IMR-90 (cell line): ENCODE data around the gene ZNF783. TPM values are rescaled to one million over a fixed set of nuclear protein-coding genes. Genes with fewer than 3 reads are reported as not detected.

Experiments used
- ATAC-seq: fragments of 200-7000 bp; cut with Tn5 transposase; 2 replicates; pipeline ENCODE4 v1.9.1; 2020; ENCODE audit warnings: low read depth, mild to moderate bottlenecking, moderate library complexity
- BruUV-seq: library from RNA; stranded (reverse); fragments of 400-500 nt; replicated peaks from 2 replicates; lab custom pipeline; 2021; lab: Mats Ljungman, UMichigan
- CTCF ChIA-PET: fragments of 300-600 bp; formaldehyde crosslinking; extraction: SDS; loops from one replicate; lab custom pipeline; 2021; ENCODE audit warnings: antibody characterized with exemption; lab: Yijun Ruan, JAX
- POLR2A ChIA-PET: fragments of 300-600 bp; sonication (Branson Sonifier 250); formaldehyde crosslinking; loops from one replicate; lab custom pipeline; 2022; ENCODE audit warnings: antibody characterized with exemption; ENCODE audit not compliant: unreplicated experiment; lab: Charles Lee
- DNase-seq: peaks from one replicate; pipeline ENCODE4 v3.0.0; 2013
- H2AFZ ChIP-seq: replicated peaks from 2 replicates; pipeline ENCODE3; 2013; ENCODE audit warnings: low read length, mild to moderate bottlenecking; ENCODE audit not compliant: poor library complexity
- H2AK5ac ChIP-seq: 2 replicates; pipeline ENCODE4 v1.6.1; 2013; ENCODE audit warnings: low read depth, low read length, inconsistent platforms
- H2AK9ac ChIP-seq: replicated peaks from 2 replicates; pipeline ENCODE3; 2013; ENCODE audit warnings: mild to moderate bottlenecking, low read depth, low read length, moderate library complexity; ENCODE audit not compliant: poor library complexity
- H2BK120ac ChIP-seq: 2 replicates; pipeline ENCODE4 v1.6.1; 2013; ENCODE audit warnings: low read depth, low read length, inconsistent platforms
- H2BK15ac ChIP-seq: 3 replicates; pipeline ENCODE4 v1.6.1; 2013; ENCODE audit warnings: low read depth, low read length, inconsistent platforms
- H2BK20ac ChIP-seq: 2 replicates; pipeline ENCODE4 v1.6.1; 2013; ENCODE audit warnings: low read depth, mild to moderate bottlenecking, inconsistent platforms, low read length, moderate library complexity
- H2BK5ac ChIP-seq: 2 replicates; pipeline ENCODE4 v1.6.1; 2013; ENCODE audit warnings: mild to moderate bottlenecking, low read depth, low read length, inconsistent platforms; ENCODE audit not compliant: poor library complexity, severe bottlenecking
- H3K14ac ChIP-seq: replicated peaks from 2 replicates; pipeline ENCODE4 v1.6.1; 2013; ENCODE audit warnings: low read depth, low read length, inconsistent platforms
- H3K18ac ChIP-seq: 2 replicates; pipeline ENCODE4 v1.6.1; 2013; ENCODE audit warnings: low read depth, low read length, control low read depth
- H3K23ac ChIP-seq: 2 replicates; pipeline ENCODE4 v1.6.1; 2013; ENCODE audit warnings: low read depth, low read length, inconsistent platforms
- H3K27ac ChIP-seq: 2 replicates; pipeline ENCODE4 v1.5.1; 2013; ENCODE audit warnings: mild to moderate bottlenecking, control low read depth, low read length; ENCODE audit not compliant: insufficient read depth
- H3K27me3 ChIP-seq: 2 replicates; pipeline ENCODE4 v1.6.1; 2013; ENCODE audit warnings: low read length; ENCODE audit not compliant: control insufficient read depth, insufficient read depth
- H3K36me3 ChIP-seq: 2 replicates; pipeline ENCODE4 v1.6.1; 2013; ENCODE audit warnings: low read length, mixed read lengths; ENCODE audit not compliant: control insufficient read depth, insufficient read depth
- H3K4ac ChIP-seq: 2 replicates; pipeline ENCODE4 v1.6.1; 2013; ENCODE audit warnings: low read depth, low read length, inconsistent platforms
- H3K4me1 ChIP-seq: 2 replicates; pipeline ENCODE4 v1.6.1; 2013; ENCODE audit warnings: low read length, mixed read lengths; ENCODE audit not compliant: control insufficient read depth, insufficient read depth
- H3K4me2 ChIP-seq: 2 replicates; pipeline ENCODE4 v1.6.1; 2013; ENCODE audit warnings: low read depth, mild to moderate bottlenecking, control low read depth, low read length, moderate library complexity
- H3K4me3 ChIP-seq: 2 replicates; pipeline ENCODE4 v1.5.1; 2013; ENCODE audit warnings: low read depth, mild to moderate bottlenecking, control low read depth, low read length, moderate library complexity; ENCODE audit not compliant: insufficient read depth
- H3K56ac ChIP-seq: 2 replicates; pipeline ENCODE4 v1.6.1; 2013; ENCODE audit warnings: low read length, inconsistent platforms; ENCODE audit not compliant: insufficient read depth; ENCODE audit errors: extremely low read depth
- H3K79me1 ChIP-seq, 2 experiments: 2 replicates each; pipeline ENCODE4 v1.6.1; 2013; ENCODE audit warnings: low read length in 2 of 2, inconsistent platforms in 1 of 2, low read depth in 1 of 2
- H3K9ac ChIP-seq: 2 replicates; pipeline ENCODE4 v1.6.1; 2013; ENCODE audit warnings: low read depth, low read length, control low read depth
- H3K9me1 ChIP-seq: 2 replicates; pipeline ENCODE4 v1.6.1; 2013; ENCODE audit warnings: low read length, inconsistent platforms; ENCODE audit not compliant: insufficient read depth
- H3K9me3 ChIP-seq: 2 replicates; pipeline ENCODE4 v1.6.1; 2013; ENCODE audit warnings: low read length; ENCODE audit not compliant: control insufficient read depth, insufficient read depth
- H4K20me1 ChIP-seq: 2 replicates; pipeline ENCODE4 v1.6.1; 2013; ENCODE audit warnings: low read length, inconsistent platforms; ENCODE audit not compliant: insufficient read depth
- H4K5ac ChIP-seq: 2 replicates; pipeline ENCODE4 v1.6.1; 2013; ENCODE audit warnings: mild to moderate bottlenecking, low read depth, low read length, control low read depth
- H4K8ac ChIP-seq, 2 experiments: 2 replicates each; pipeline ENCODE4 v1.6.1; 2013; ENCODE audit warnings: low read depth in 2 of 2, low read length in 2 of 2, control low read depth in 1 of 2, inconsistent platforms in 1 of 2
- H4K91ac ChIP-seq: 2 replicates; pipeline ENCODE4 v1.6.1; 2013; ENCODE audit warnings: low read depth, low read length, inconsistent platforms; ENCODE audit not compliant: insufficient read depth
- BHLHE40 ChIP-seq: fragments of 150-350 bp; IDR thresholded peaks from 2 replicates; pipeline ENCODE4 v1.6.1; 2016; ENCODE audit warnings: mild to moderate bottlenecking, low read depth, low read length
- CEBPB ChIP-seq: IDR thresholded peaks from 2 replicates; pipeline ENCODE4 v1.6.1; 2012; ENCODE audit warnings: low read depth, low read length, improper control_type of control experiment
- CHD1 ChIP-seq: IDR thresholded peaks from 2 replicates; pipeline ENCODE4 v1.6.1; 2012; ENCODE audit warnings: low read depth, low read length, improper control_type of control experiment
- CTCF ChIP-seq: conservative IDR thresholded peaks from 2 replicates; pipeline ENCODE4 v1.5.1; 2012; ENCODE audit warnings: mild to moderate bottlenecking, low read depth, low read length, improper control_type of control experiment
- ELK1 ChIP-seq: fragments of 150-350 bp; IDR thresholded peaks from 2 replicates; pipeline ENCODE4 v1.6.1; 2016; ENCODE audit warnings: low read depth, mild to moderate bottlenecking, low read length, moderate library complexity, borderline replicate concordance
- FOS ChIP-seq: fragments of 150-350 bp; IDR thresholded peaks from 2 replicates; pipeline ENCODE4 v1.6.1; 2016; ENCODE audit warnings: low read depth, low read length
- MAFK ChIP-seq: IDR thresholded peaks from 2 replicates; pipeline ENCODE4 v1.6.1; 2012; ENCODE audit warnings: low read depth, low read length, improper control_type of control experiment
- MAZ ChIP-seq: IDR thresholded peaks from 2 replicates; pipeline ENCODE4 v1.6.1; 2012; ENCODE audit warnings: low read depth, mild to moderate bottlenecking, low read length, improper control_type of control experiment, moderate library complexity, borderline replicate concordance
- MXI1 ChIP-seq: IDR thresholded peaks from 2 replicates; pipeline ENCODE4 v1.6.1; 2012; ENCODE audit warnings: low read depth, mild to moderate bottlenecking, low read length, moderate library complexity, borderline replicate concordance
- NFE2L2 ChIP-seq: fragments of 150-350 bp; IDR thresholded peaks from 2 replicates; pipeline ENCODE4 v1.6.1; 2016; ENCODE audit warnings: low read depth, mild to moderate bottlenecking, low read length
- POLR2A ChIP-seq: IDR thresholded peaks from 2 replicates; pipeline ENCODE4 v1.6.1; 2012; ENCODE audit warnings: mild to moderate bottlenecking, low read depth, low read length
- RAD21 ChIP-seq: IDR thresholded peaks from 2 replicates; pipeline ENCODE4 v1.6.1; 2012; ENCODE audit warnings: low read length, improper control_type of control experiment
- RCOR1 ChIP-seq: IDR thresholded peaks from 2 replicates; pipeline ENCODE4 v1.6.1; 2012; ENCODE audit warnings: mild to moderate bottlenecking, low read length, improper control_type of control experiment; ENCODE audit not compliant: insufficient replicate concordance
- RFX5 ChIP-seq: IDR thresholded peaks from 2 replicates; pipeline ENCODE4 v1.8.0; 2012; ENCODE audit warnings: low read depth, mild to moderate bottlenecking, low read length, moderate library complexity
- SMC3 ChIP-seq: fragments of 150-350 bp; IDR thresholded peaks from 2 replicates; pipeline ENCODE4 v1.6.1; 2016; ENCODE audit warnings: low read depth, mild to moderate bottlenecking, antibody characterized with exemption, low read length, moderate library complexity
- USF2 ChIP-seq: fragments of 150-350 bp; IDR thresholded peaks from 2 replicates; pipeline ENCODE4 v1.6.1; 2017; ENCODE audit warnings: mild to moderate bottlenecking, antibody characterized with exemption, low read length, low read depth
- WGBS, 2 experiments: methylation state at CpG; one replicate each; pipeline versions ENCODE4 v1.1.5 to v1.1.7; 2013; ENCODE audit warnings: missing lambda C conversion rate in 2 of 2; ENCODE audit not compliant: insufficient read length in 1 of 2; ENCODE audit errors: extremely low coverage in 2 of 2; 5-methylcytosine and 5-hydroxymethylcytosine counted together
- dilution Hi-C: fragments of 300-500 bp; cut with HindIII; formaldehyde crosslinking; loops from one replicate; pipeline ENCODE4 v1.14.3; 2018; ENCODE audit warnings: low sequenced_read_pairs; ENCODE audit not compliant: unreplicated experiment
- in situ Hi-C: fragments of 300-500 bp; cut with MboI; formaldehyde crosslinking; loops from 3 replicates; pipeline ENCODE4 v1.14.3; 2019; ENCODE audit warnings: low sequenced_read_pairs, inconsistent platforms, mixed read lengths
- intact Hi-C: fragments of 100-400 bp; cut with micrococcal nuclease; formaldehyde crosslinking; loops from 2 replicates; pipeline ENCODE4 v1.10.0; 2022
- polyA plus RNA-seq, 3 experiments: library from polyadenylated mRNA; depleted of rRNA; stranded (reverse); fragments of >200 nt; gene quantifications; 2 replicates each; pipeline ENCODE4 v1.2.3, GENCODE V29; 2012; ENCODE audit warnings: low replicate concordance in 1 of 3
- total RNA-seq: library from RNA; depleted of rRNA; stranded (reverse); fragments of >200 nt; gene quantifications from 2 replicates; pipeline ENCODE4 v1.2.3, GENCODE V29; 2012

ZNF783 gene
- total and polyA plus RNA-seq, 2 of the 4 experiments (the other 2 are of a cell fraction), result 2.3 to 7.2 TPM

GRCh38 chr7:149291781-149292461, 29.9 kb downstream of the ZNF783 start:
- H3K9me3 ChIP-seq, result no peaks in the 10 kb centered on the region
- in situ Hi-C loops, result no loop called here
- no peaks in the 10 kb centered on the region for H3K9me1 ChIP-seq
- H3K79me1 ChIP-seq, result no peaks in the 10 kb centered on the region
- no peaks in the 10 kb centered on the region for H3K4me1 ChIP-seq
- peaks cover 6% of the 10 kb centered on the region; the same call in 1 of the 2 replicates for H3K36me3 ChIP-seq
- dilution Hi-C loops, result no loop called here
- DNase-seq, result no peak
- H3K4me2 ChIP-seq, result no peak overlapping the region
- H3K23ac ChIP-seq, result no peak overlapping the region
- ATAC-seq, result no peak
- no peak overlapping the region for H4K5ac ChIP-seq
- no peak overlapping the region for H2AK5ac ChIP-seq
- no peak overlapping the region for H3K4ac ChIP-seq
- BruUV-seq, result no TSS peak
- no peak overlapping the region for H3K18ac ChIP-seq
- no peak overlapping the region for H2AFZ ChIP-seq
- POLR2A ChIA-PET, result no interaction called here
- no peak overlapping the region for H3K56ac ChIP-seq
- H2BK15ac ChIP-seq, result no peak overlapping the region
- no peak overlapping the region for H3K4me3 ChIP-seq
- no peak overlapping the region for H2AK9ac ChIP-seq
- intact Hi-C loops, result no loop called here
- WGBS, 2 experiments, result 81% methylated on average over 2 of the region's 16 CpGs; no CpG with 5 or more reads in 1 of the 2 experiments
- CTCF ChIA-PET, result no interaction called here
- no peak overlapping the region for H4K8ac ChIP-seq
- H4K91ac ChIP-seq, result no peak overlapping the region
- H3K27me3 ChIP-seq, result no peaks in the 10 kb centered on the region
- no peak overlapping the region for H2BK120ac ChIP-seq
- no peak overlapping the region for H3K27ac ChIP-seq
- no peak overlapping the region for H2BK5ac ChIP-seq
- no peak overlapping the region for H3K9ac ChIP-seq
- no peaks in the 10 kb centered on the region for H4K20me1 ChIP-seq
- no peak overlapping the region for H3K14ac ChIP-seq
- TF ChIP-seq MAFK (no peak), SMC3 (no peak), FOS (no peak), CEBPB (no peak), ELK1 (no peak), USF2 (no peak), CHD1 (no peak), CTCF (no peak), MAZ (no peak), BHLHE40 (no peak), RAD21 (no peak), RFX5 (no peak), NFE2L2 (no peak), MXI1 (no peak), RCOR1 (no peak), POLR2A (no peak)
- no peak overlapping the region for H2BK20ac ChIP-seq
